ENCODE measurements around the gene BMPER.

The BMPER gene

GRCh38 chr7:34059136-34059828 is 153.9 kb downstream of the BMPER start:
- DNase-seq (ENCODE audit: low read depth in 1 of 2, low spot score in 1 of 2): no peak

- DNase-seq (ENCODE audit: low read depth in 1 of 2, low spot score in 1 of 2): no peak
Observed at GRCh38 chr7:34060196-34060947, 155.0 kb downstream of the BMPER start.

- no peak for DNase-seq (ENCODE audit: low read depth in 1 of 2, low spot score in 1 of 2)
Observed at GRCh38 chr7:34061149-34061548, 155.8 kb downstream of the BMPER start.

GRCh38 chr7:34062341-34062740 is 157.0 kb downstream of the BMPER start:
- no peak for DNase-seq (ENCODE audit: low read depth in 1 of 2, low spot score in 1 of 2)

- DNase-seq (ENCODE audit: low read depth in 1 of 2, low spot score in 1 of 2): no peak
Observed at GRCh38 chr7:34062826-34063225, 157.5 kb downstream of the BMPER start.

- DNase-seq (ENCODE audit: low read depth in 1 of 2, low spot score in 1 of 2): no peak
Observed at GRCh38 chr7:34064519-34065158, 159.3 kb downstream of the BMPER start.

GRCh38 chr7:34066411-34066810 is 161.1 kb downstream of the BMPER start:
- no peak for DNase-seq (ENCODE audit: low read depth in 1 of 2, low spot score in 1 of 2)

GRCh38 chr7:34067005-34067778 is 161.9 kb downstream of the BMPER start:
- DNase-seq (ENCODE audit: low read depth in 1 of 2, low spot score in 1 of 2): no peak

- DNase-seq (ENCODE audit: low read depth in 1 of 2, low spot score in 1 of 2): no peak
Observed at GRCh38 chr7:34069676-34070075, 164.3 kb downstream of the BMPER start.

GRCh38 chr7:34070511-34071323 is 165.4 kb downstream of the BMPER start:
- DNase-seq (ENCODE audit: low read depth in 1 of 2, low spot score in 1 of 2): no peak

GRCh38 chr7:34073676-34074075 is 168.3 kb downstream of the BMPER start:
- DNase-seq (ENCODE audit: low read depth in 1 of 2, low spot score in 1 of 2): no peak

GRCh38 chr7:34074421-34074820 is 169.1 kb downstream of the BMPER start:
- DNase-seq (ENCODE audit: low read depth in 1 of 2, low spot score in 1 of 2): no peak

GRCh38 chr7:34075523-34076370 is 170.4 kb downstream of the BMPER start:
- DNase-seq (ENCODE audit: low read depth in 1 of 2, low spot score in 1 of 2): no peak

- DNase-seq (ENCODE audit: low read depth in 1 of 2, low spot score in 1 of 2): no peak
Observed at GRCh38 chr7:34077168-34077567, 171.8 kb downstream of the BMPER start.

- no peak for DNase-seq (ENCODE audit: low read depth in 1 of 2, low spot score in 1 of 2)
Observed at GRCh38 chr7:34078864-34079263, 173.5 kb downstream of the BMPER start.

- no peak for DNase-seq (ENCODE audit: low read depth in 1 of 2, low spot score in 1 of 2)
Observed at GRCh38 chr7:34080513-34080912, 175.2 kb downstream of the BMPER start.

- no peak for DNase-seq (ENCODE audit: low read depth in 1 of 2, low spot score in 1 of 2)
Observed at GRCh38 chr7:34081935-34082334, 176.6 kb downstream of the BMPER start.

GRCh38 chr7:34083440-34083839 is 178.1 kb downstream of the BMPER start:
- DNase-seq (ENCODE audit: low read depth in 1 of 2, low spot score in 1 of 2): no peak

GRCh38 chr7:34084651-34085050 is 179.3 kb downstream of the BMPER start:
- DNase-seq (ENCODE audit: low read depth in 1 of 2, low spot score in 1 of 2): no peak

GRCh38 chr7:34086064-34086463 is 180.7 kb downstream of the BMPER start:
- no peak for DNase-seq (ENCODE audit: low read depth in 1 of 2, low spot score in 1 of 2)
